Fibroblast of the aortic adventitia (primary cell): ENCODE data around the gene B3GAT1. TPM values are rescaled to one million over a fixed set of nuclear protein-coding genes. Genes with fewer than 3 reads are reported as not detected.

Experiments
- DNase-seq: peaks from one replicate; pipeline ENCODE4 v3.0.0-alpha.2; 2010; ENCODE audit warnings: low read depth
- H3K4me3 ChIP-seq: 2 replicates; pipeline ENCODE4 v1.5.1; 2011; ENCODE audit warnings: low read depth, mild to moderate bottlenecking, control low read depth, low read length, moderate library complexity
- CTCF ChIP-seq: IDR thresholded peaks from 2 replicates; pipeline ENCODE4 v1.5.1; 2011; ENCODE audit warnings: mild to moderate bottlenecking, low read length, control low read depth, inconsistent platforms; ENCODE audit not compliant: insufficient read depth
- total RNA-seq: library from RNA; depleted of rRNA; stranded (reverse); fragments of >200 nt; gene quantifications from 2 replicates; pipeline ENCODE4 v1.2.3, GENCODE V29; 2012; ENCODE audit warnings: low replicate concordance

The B3GAT1 gene
- total RNA-seq, 1 donor, result not detected

DNA sequence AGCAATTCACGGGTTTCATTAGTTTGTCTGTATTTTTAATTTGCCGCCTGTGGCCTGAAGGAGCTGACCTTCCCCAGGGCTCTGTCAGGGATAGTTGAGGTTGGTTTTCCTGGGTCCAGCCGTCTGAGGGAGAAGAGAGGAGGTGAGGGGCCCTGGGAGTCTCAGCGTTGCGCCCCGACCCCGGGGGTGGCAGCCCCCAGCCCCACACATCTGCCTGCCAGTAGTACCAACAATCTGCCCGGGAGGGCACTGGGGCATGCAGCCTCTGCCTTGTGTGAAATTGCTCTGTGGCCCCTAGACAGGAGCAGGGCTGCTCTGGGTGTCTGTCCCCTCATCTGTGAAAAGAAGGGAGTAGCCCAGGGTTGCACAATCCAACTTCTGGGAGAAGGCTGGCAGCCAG lies 6.6 kb downstream of the B3GAT1 start:
- H3K4me3 ChIP-seq, result no peak overlapping the region
- DNase-seq, result no peak
- TF ChIP-seq CTCF, result no peak

- H3K4me3 ChIP-seq, result no peak overlapping the region
- DNase-seq, result no peak
- TF ChIP-seq CTCF, result no peak
Observed at GRCh38 chr11:134404575-134405341, 7.3 kb downstream of the B3GAT1 start.

DNA sequence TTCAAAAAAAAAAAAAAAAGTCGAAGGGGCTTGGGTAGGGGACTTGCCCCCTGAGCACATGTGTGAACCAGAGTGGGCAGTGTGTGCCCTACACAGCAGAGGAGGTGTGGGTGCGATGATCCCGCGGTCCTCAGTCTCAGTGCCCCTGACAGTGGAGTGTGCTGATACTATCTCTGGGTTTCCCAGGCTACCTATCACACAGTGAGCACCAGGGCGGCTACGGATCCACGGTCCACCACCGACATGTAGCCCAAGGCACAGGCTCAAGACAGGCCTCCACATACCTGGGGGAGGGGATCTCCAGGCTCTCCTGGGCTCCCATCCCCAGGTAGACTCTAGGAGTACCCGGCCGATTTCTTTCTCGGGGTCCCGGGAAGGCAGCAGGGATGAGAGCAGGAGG lies 9.1 kb downstream of the B3GAT1 start:
- H3K4me3 ChIP-seq, result no peak overlapping the region
- TF ChIP-seq CTCF, result no peak
- DNase-seq, result no peak

GRCh38 chr11:134401825-134402809 lies 9.9 kb downstream of the B3GAT1 start:
- no peak overlapping the region for H3K4me3 ChIP-seq
- no peak for TF ChIP-seq CTCF
- DNase-seq, result no peak

GRCh38 chr11:134399996-134400395 lies 12.0 kb downstream of the B3GAT1 start:
- no peak for TF ChIP-seq CTCF
- no peak overlapping the region for H3K4me3 ChIP-seq
- DNase-seq, result no peak

DNA sequence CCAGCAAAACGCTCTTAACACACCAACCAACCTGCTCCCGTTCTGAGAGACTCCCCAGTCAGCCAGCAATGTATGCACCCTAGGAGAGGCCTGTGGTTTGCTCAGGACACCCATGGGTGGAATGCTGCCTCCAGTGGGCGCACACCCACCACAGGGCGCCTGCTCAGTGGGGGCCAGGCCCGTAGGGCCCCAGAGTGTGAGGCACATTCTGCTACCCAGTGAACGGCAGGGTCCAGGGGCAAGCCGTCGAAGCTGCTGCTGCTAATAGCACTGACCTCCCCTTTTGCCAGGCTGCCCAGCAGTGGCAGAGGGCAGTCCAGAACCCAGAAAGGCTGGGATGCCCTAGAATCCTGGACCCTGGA lies 12.8 kb downstream of the B3GAT1 start:
- TF ChIP-seq CTCF, result no peak
- no peak for DNase-seq
- H3K4me3 ChIP-seq, result no peak overlapping the region
